Trophoblast cell (in vitro differentiated cells and primary cell): ENCODE measurements around the gene NPL.

Experiments
- DNase-seq, 2 donors: peaks; one replicate each; pipeline ENCODE4 v3.0.0-alpha.2; 2016
- H2AFZ ChIP-seq: 2 replicates; pipeline ENCODE4 v1.6.1; 2013; ENCODE audit warnings: low read length, moderate library complexity, mild to moderate bottlenecking; ENCODE audit not compliant: insufficient read depth, poor library complexity
- H2AK5ac ChIP-seq: 2 replicates; pipeline ENCODE4 v1.6.1; 2013; ENCODE audit warnings: mild to moderate bottlenecking, low read length
- H2BK120ac ChIP-seq: 2 replicates; pipeline ENCODE4 v1.6.1; 2013; ENCODE audit warnings: low read length, mild to moderate bottlenecking, moderate library complexity; ENCODE audit not compliant: insufficient read depth, poor library complexity
- H2BK12ac ChIP-seq: 2 replicates; pipeline ENCODE4 v1.6.1; 2013; ENCODE audit warnings: mild to moderate bottlenecking, low read length, moderate library complexity
- H2BK5ac ChIP-seq: 2 replicates; pipeline ENCODE4 v1.6.1; 2013; ENCODE audit warnings: low read length, low read depth, moderate library complexity, mild to moderate bottlenecking; ENCODE audit not compliant: poor library complexity
- H3K14ac ChIP-seq: 2 replicates; pipeline ENCODE4 v1.6.1; 2013; ENCODE audit warnings: mild to moderate bottlenecking, low read length
- H3K18ac ChIP-seq: 2 replicates; pipeline ENCODE4 v1.6.1; 2013; ENCODE audit warnings: mild to moderate bottlenecking, low read length
- H3K23ac ChIP-seq: 2 replicates; pipeline ENCODE4 v1.6.1; 2013; ENCODE audit warnings: low read length
- H3K27ac ChIP-seq: 2 replicates; pipeline ENCODE4 v1.5.1; 2013; ENCODE audit warnings: low read depth, mild to moderate bottlenecking, inconsistent platforms, low read length, moderate library complexity
- H3K27me3 ChIP-seq: 2 replicates; pipeline ENCODE4 v1.6.1; 2013; ENCODE audit warnings: inconsistent platforms, mild to moderate bottlenecking, low read length, moderate library complexity; ENCODE audit not compliant: insufficient read depth
- H3K36me3 ChIP-seq, 2 experiments: 1 replicate in 1 of 2; 2 replicates in 1 of 2; pipeline ENCODE4 v1.6.1; 2013; ENCODE audit warnings: low read length in 2 of 2, mild to moderate bottlenecking in 2 of 2, moderate library complexity in 1 of 2; ENCODE audit not compliant: insufficient read depth in 2 of 2, control insufficient read depth in 1 of 2
- H3K4ac ChIP-seq: 2 replicates; pipeline ENCODE4 v1.6.1; 2013; ENCODE audit warnings: low read depth, mild to moderate bottlenecking, low read length, moderate library complexity
- H3K4me1 ChIP-seq, 2 experiments: 1 replicate in 1 of 2; 2 replicates in 1 of 2; pipeline ENCODE4 v1.6.1; 2013; ENCODE audit warnings: low read length in 2 of 2, mild to moderate bottlenecking in 2 of 2, moderate library complexity in 1 of 2; ENCODE audit not compliant: insufficient read depth in 2 of 2, control insufficient read depth in 1 of 2
- H3K4me2 ChIP-seq: 2 replicates; pipeline ENCODE4 v1.6.1; 2013; ENCODE audit warnings: inconsistent platforms, mild to moderate bottlenecking, low read length, moderate library complexity
- H3K4me3 ChIP-seq: 2 replicates; pipeline ENCODE4 v1.5.1; 2013; ENCODE audit warnings: mild to moderate bottlenecking, low read depth, low read length, inconsistent platforms
- H3K79me1 ChIP-seq: one replicate; pipeline ENCODE4 v1.6.1; 2013; ENCODE audit warnings: low read length
- H3K79me2 ChIP-seq: 2 replicates; pipeline ENCODE4 v1.6.1; 2013; ENCODE audit warnings: low read length, mild to moderate bottlenecking; ENCODE audit not compliant: control insufficient read depth, insufficient read depth, poor library complexity
- H3K9ac ChIP-seq: 2 replicates; pipeline ENCODE4 v1.6.1; 2013; ENCODE audit warnings: mild to moderate bottlenecking, low read length
- H3K9me3 ChIP-seq: 2 replicates; pipeline ENCODE4 v1.6.1; 2013; ENCODE audit warnings: low read depth, mild to moderate bottlenecking, control low read depth, inconsistent platforms, low read length; ENCODE audit not compliant: insufficient read depth
- H4K12ac ChIP-seq: 2 replicates; pipeline ENCODE4 v1.6.1; 2013; ENCODE audit warnings: low read depth, mild to moderate bottlenecking, low read length, moderate library complexity
- H4K8ac ChIP-seq: 2 replicates; pipeline ENCODE4 v1.6.1; 2013; ENCODE audit warnings: low read depth, mild to moderate bottlenecking, low read length, moderate library complexity
- H4K91ac ChIP-seq: one replicate; pipeline ENCODE4 v1.6.1; 2013; ENCODE audit warnings: low read depth, mild to moderate bottlenecking, low read length, moderate library complexity
- WGBS: extraction: QIAGEN DNeasy Blood & Tissue Kit; methylation state at CpG from one replicate; pipeline ENCODE4 v1.1.7; 2013; ENCODE audit warnings: missing lambda C conversion rate; ENCODE audit not compliant: insufficient read length, insufficient coverage; ENCODE audit errors: extremely low coverage; 5-methylcytosine and 5-hydroxymethylcytosine counted together

NPL gene

GRCh38 chr1:182785181-182785580, 4.4 kb upstream of the NPL start:
- no peak overlapping the region for H3K14ac ChIP-seq
- no peak overlapping the region for H3K4ac ChIP-seq
- no peak overlapping the region for H4K91ac ChIP-seq
- no peak overlapping the region for H4K12ac ChIP-seq
- H2BK5ac ChIP-seq = no peak overlapping the region
- H3K4me1 ChIP-seq = peaks cover 3 to 14% of the 10 kb centered on the region in 2 experiments
- no peak overlapping the region for H2BK120ac ChIP-seq
- H3K36me3 ChIP-seq = no peaks in the 10 kb centered on the region
- no peak overlapping the region for H2AFZ ChIP-seq
- no peaks in the 10 kb centered on the region for H3K79me2 ChIP-seq
- H3K4me3 ChIP-seq = no peak overlapping the region
- peak; percentile 52 to 86 for DNase-seq
- H3K9ac ChIP-seq = no peak overlapping the region
- H3K79me1 ChIP-seq = peaks cover 5% of the 10 kb centered on the region
- H3K9me3 ChIP-seq = no peaks in the 10 kb centered on the region
- peaks cover 6% of the 10 kb centered on the region for H3K27me3 ChIP-seq
- no peak overlapping the region for H3K18ac ChIP-seq
- H3K4me2 ChIP-seq = no peak overlapping the region
- WGBS = no CpG with 5 or more reads among the region's 2 CpGs
- no peak overlapping the region for H2BK12ac ChIP-seq
- no peak overlapping the region for H3K23ac ChIP-seq
- no peak overlapping the region for H3K27ac ChIP-seq
- H2AK5ac ChIP-seq = no peak overlapping the region
- no peak overlapping the region for H4K8ac ChIP-seq

- Histone ChIP-seq H3K9me3 (no peaks in the 10 kb centered on the region), H4K8ac (no peak overlapping the region), H2AK5ac (no peak overlapping the region), H3K23ac (no peak overlapping the region), H3K79me2 (no peaks in the 10 kb centered on the region), H4K12ac (no peak overlapping the region), H4K91ac (no peak overlapping the region), H3K4ac (no peak overlapping the region), H3K79me1 (peaks cover 5% of the 10 kb centered on the region), H3K14ac (no peak overlapping the region), H3K4me1 (peaks cover 3 to 14% of the 10 kb centered on the region in 2 experiments), H3K18ac (no peak overlapping the region), H2BK120ac (no peak overlapping the region), H3K36me3 (no peaks in the 10 kb centered on the region), H3K27me3 (peaks cover 6% of the 10 kb centered on the region), H3K4me2 (no peak overlapping the region), H3K9ac (no peak overlapping the region), H3K4me3 (no peak overlapping the region), H2AFZ (no peak overlapping the region), H3K27ac (no peak overlapping the region), H2BK12ac (no peak overlapping the region), H2BK5ac (no peak overlapping the region)
- no CpG with 5 or more reads among the region's 6 CpGs for WGBS
- DNase-seq = peak; percentile 70 to 82
Observed at GRCh38 chr1:182786223-182786994, 3.2 kb upstream of the NPL start.

GRCh38 chr1:182786995-182787324, 2.6 kb upstream of the NPL start:
- Histone ChIP-seq H3K9me3 (no peaks in the 10 kb centered on the region), H3K4me3 (no peak overlapping the region), H3K79me2 (no peaks in the 10 kb centered on the region), H3K14ac (no peak overlapping the region), H2BK12ac (no peak overlapping the region), H3K36me3 (no peaks in the 10 kb centered on the region), H4K91ac (no peak overlapping the region), H3K79me1 (peaks cover 5% of the 10 kb centered on the region), H2BK120ac (no peak overlapping the region), H3K18ac (no peak overlapping the region), H3K9ac (no peak overlapping the region), H2AK5ac (no peak overlapping the region), H3K27ac (no peak overlapping the region), H3K23ac (no peak overlapping the region), H2AFZ (no peak overlapping the region), H3K4ac (no peak overlapping the region), H2BK5ac (no peak overlapping the region), H3K27me3 (peaks cover 6% of the 10 kb centered on the region), H4K12ac (no peak overlapping the region), H3K4me2 (no peak overlapping the region), H3K4me1 (peaks cover 2 to 10% of the 10 kb centered on the region in 2 experiments), H4K8ac (no peak overlapping the region)
- DNase-seq = no peak
- no CpG with 5 or more reads among the region's 4 CpGs for WGBS

- H3K9ac ChIP-seq = no peak overlapping the region
- H2BK120ac ChIP-seq = no peak overlapping the region
- no peak overlapping the region for H3K4ac ChIP-seq
- H4K8ac ChIP-seq = no peak overlapping the region
- WGBS = no CpG with 5 or more reads among the region's 8 CpGs
- H3K27me3 ChIP-seq = peaks cover 4% of the 10 kb centered on the region
- H3K79me2 ChIP-seq = no peaks in the 10 kb centered on the region
- H4K12ac ChIP-seq = no peak overlapping the region
- no peak overlapping the region for H2BK12ac ChIP-seq
- no peak overlapping the region for H3K23ac ChIP-seq
- no peak overlapping the region for H4K91ac ChIP-seq
- H3K9me3 ChIP-seq = no peaks in the 10 kb centered on the region
- no peaks in the 10 kb centered on the region for H3K36me3 ChIP-seq
- H3K4me2 ChIP-seq = no peak overlapping the region
- no peak overlapping the region for H3K27ac ChIP-seq
- H3K4me1 ChIP-seq = peaks cover 0 to 6% of the 10 kb centered on the region in 2 experiments
- H3K18ac ChIP-seq = no peak overlapping the region
- no peak for DNase-seq
- H2BK5ac ChIP-seq = no peak overlapping the region
- peaks cover 3% of the 10 kb centered on the region for H3K79me1 ChIP-seq
- H2AFZ ChIP-seq = no peak overlapping the region
- H3K14ac ChIP-seq = no peak overlapping the region
- no peak overlapping the region for H3K4me3 ChIP-seq
- H2AK5ac ChIP-seq = no peak overlapping the region
Observed at GRCh38 chr1:182791281-182792179, 2.0 kb downstream of the NPL start.
